Psoas muscle (tissue), 8 donors: ENCODE data around the gene LRRC71. TPM values are rescaled to one million over a fixed set of nuclear protein-coding genes. Genes with fewer than 3 reads are reported as not detected.
A peak's percentile ranks its signal among the peaks of the same experiment; 100 is the strongest.

Experiments used
- ATAC-seq, 4 donors: fragments of 200-7000 bp; cut with Tn5 transposase; one replicate each; pipeline ENCODE4 v1.9.1; 2020; ENCODE audit warnings: moderate library complexity in 3 of 4, mild to moderate bottlenecking in 2 of 4
- DNase-seq, 2 donors: peaks; one replicate each; pipeline ENCODE4 v3.0.0-alpha.2; 2020
- H3K27ac ChIP-seq: fragments of 200-600 bp; one replicate; pipeline ENCODE4 v1.8.0; 2022
- H3K27me3 ChIP-seq, 3 donors: fragments of 200-600 bp in 1 of 3; one replicate each; pipeline versions ENCODE4 v1.6.1 to v1.8.0; 2013 to 2022; ENCODE audit warnings: low read length in 2 of 3, mild to moderate bottlenecking in 2 of 3, moderate library complexity in 1 of 3; ENCODE audit not compliant: insufficient read depth in 3 of 3
- H3K36me3 ChIP-seq, 2 donors: fragments of 200-600 bp in 1 of 2; one replicate each; pipeline versions ENCODE4 v1.6.1 to v1.8.0; 2013 to 2022; ENCODE audit warnings: low read depth in 1 of 2, mild to moderate bottlenecking in 1 of 2, moderate library complexity in 1 of 2; ENCODE audit not compliant: insufficient read depth in 1 of 2
- H3K4me1 ChIP-seq: fragments of 200-600 bp; one replicate; pipeline ENCODE4 v1.8.0; 2022
- H3K4me3 ChIP-seq: fragments of 200-600 bp; one replicate; pipeline ENCODE4 v1.8.0; 2022; ENCODE audit warnings: mild to moderate bottlenecking
- H3K9me3 ChIP-seq: fragments of 200-600 bp; one replicate; pipeline ENCODE4 v1.8.0; 2022
- CTCF ChIP-seq: fragments of 200-600 bp; IDR thresholded peaks from one replicate; pipeline ENCODE4 v1.8.0; 2022; ENCODE audit warnings: antibody characterized with exemption
- WGBS, 3 donors: extraction: QIAGEN DNeasy Blood & Tissue Kit; methylation state at CpG; one replicate each; pipeline versions ENCODE4 v1.1.6 to v1.1.7; 2013; 5-methylcytosine and 5-hydroxymethylcytosine counted together
- intact Hi-C, 2 donors: fragments of 100-400 bp; cut with DNase I; formaldehyde crosslinking; loops; one replicate each; pipeline versions ENCODE4 v1.11.0 to v1.14.2; 2022
- polyA plus RNA-seq, 3 donors: library from polyadenylated mRNA; stranded (reverse); fragments of 200-250 nt; gene quantifications; one replicate each; pipeline ENCODE4 v1.2.3, GENCODE V29; 2013
- total RNA-seq, 4 donors: library from RNA; stranded (reverse); fragmentation: NEBNext Ultra II Directional in 2 of 4; extraction: Animal tissue kit (Norgen Biotek cat#: 25700) in 2 of 4; gene quantifications; one replicate each; pipeline versions ENCODE4 v1.2.1 to v1.2.4, GENCODE V29; 2021 to 2023
- donor health status: healthy with polysubstance abuse.
- donor health status: DM: no; HTN: no; CAD: no; lungs with moderate emphysema.
- donor health status: Bipolar disorder and iron deficiency.
- donor health status: healthy.
- donor health status: DM: yes; HTN: yes; CAD: no.
- donor health status: DM: no; HTN: no; CAD: no.
- donor health status: DM: no; HTN: no; CAD: no.
- donor health status: DM: yes; HTN: yes; CAD: no.

LRRC71 gene
- total and polyA plus RNA-seq, 7 donors = 0.03 TPM; not detected in 5

- 53 to 56% (median 54%) methylated on average over 22 of the region's 23 CpGs for WGBS, 3 donors
- no peak for TF ChIP-seq CTCF
- H3K9me3 ChIP-seq = no peaks in the 10 kb centered on the region
- H3K27ac ChIP-seq = no peak overlapping the region
- no peak for ATAC-seq
- peaks cover 0 to 6% of the 10 kb centered on the region in 2 donors for H3K36me3 ChIP-seq
- intact Hi-C loops = no loop called here
- peak in 1 of 2 donors; percentile 41 for DNase-seq
- H3K4me3 ChIP-seq = no peak overlapping the region
- H3K4me1 ChIP-seq = peaks cover 17% of the 10 kb centered on the region
- peaks cover 0 to 20% (median 0%) of the 10 kb centered on the region in 3 donors for H3K27me3 ChIP-seq
Observed at GRCh38 chr1:156901966-156902915, 18.2 kb upstream of the LRRC71 start.

GRCh38 chr1:156903328-156904091, 16.9 kb upstream of the LRRC71 start:
- H3K36me3 ChIP-seq = peaks cover 0 to 8% of the 10 kb centered on the region in 2 donors
- no peak overlapping the region for H3K27ac ChIP-seq
- intact Hi-C loops = no loop called here
- 76 to 79% (median 76%) methylated on average over 14 to 15 of the region's 15 CpGs for WGBS, 3 donors
- no peak for ATAC-seq
- no peak overlapping the region for H3K4me3 ChIP-seq
- H3K4me1 ChIP-seq = peaks cover 17% of the 10 kb centered on the region
- peak in 1 of 2 donors; percentile 42 for DNase-seq
- TF ChIP-seq CTCF = no peak
- H3K27me3 ChIP-seq = peaks cover 0 to 30% (median 0%) of the 10 kb centered on the region in 3 donors
- no peaks in the 10 kb centered on the region for H3K9me3 ChIP-seq

- Histone ChIP-seq H3K4me3 (no peak overlapping the region), H3K27ac (no peak overlapping the region), H3K9me3 (no peaks in the 10 kb centered on the region), H3K36me3 (peaks cover 0 to 8% of the 10 kb centered on the region in 2 donors), H3K27me3 (peaks cover 0 to 30% (median 0%) of the 10 kb centered on the region in 3 donors), H3K4me1 (peaks cover 12% of the 10 kb centered on the region)
- WGBS, 3 donors = 64 to 71% (median 69%) methylated on average over 19 of the region's 19 CpGs
- intact Hi-C loops = no loop called here
- no peak for TF ChIP-seq CTCF
- ATAC-seq (no peak), DNase-seq (peak in 1 of 2 donors; percentile 52)
Observed at GRCh38 chr1:156904187-156904959, 16.1 kb upstream of the LRRC71 start.

GRCh38 chr1:156905176-156905575, 15.3 kb upstream of the LRRC71 start:
- peaks cover 0 to 8% of the 10 kb centered on the region in 2 donors for H3K36me3 ChIP-seq
- H3K4me1 ChIP-seq = peaks cover 6% of the 10 kb centered on the region

More at GRCh38 chr1:156905176-156905575, 15.3 kb upstream of the LRRC71 start:
- no peak for ATAC-seq
- Histone ChIP-seq H3K4me3 (no peak overlapping the region), H3K27me3 (peaks cover 0 to 30% (median 0%) of the 10 kb centered on the region in 3 donors), H3K9me3 (no peaks in the 10 kb centered on the region), H3K27ac (no peak overlapping the region)
- WGBS, 3 donors = 85 to 87% (median 86%) methylated on average over 16 of the region's 16 CpGs
- no peak for TF ChIP-seq CTCF
- intact Hi-C loops = no loop called here
- DNase-seq = peak in 1 of 2 donors; percentile 35
